ENCODE measurements around the gene TMEM235. TPM values are rescaled to one million over a fixed set of nuclear protein-coding genes. Genes with fewer than 3 reads are reported as not detected.

TMEM235 gene
- total RNA-seq, result not detected in 2 replicates

DNA sequence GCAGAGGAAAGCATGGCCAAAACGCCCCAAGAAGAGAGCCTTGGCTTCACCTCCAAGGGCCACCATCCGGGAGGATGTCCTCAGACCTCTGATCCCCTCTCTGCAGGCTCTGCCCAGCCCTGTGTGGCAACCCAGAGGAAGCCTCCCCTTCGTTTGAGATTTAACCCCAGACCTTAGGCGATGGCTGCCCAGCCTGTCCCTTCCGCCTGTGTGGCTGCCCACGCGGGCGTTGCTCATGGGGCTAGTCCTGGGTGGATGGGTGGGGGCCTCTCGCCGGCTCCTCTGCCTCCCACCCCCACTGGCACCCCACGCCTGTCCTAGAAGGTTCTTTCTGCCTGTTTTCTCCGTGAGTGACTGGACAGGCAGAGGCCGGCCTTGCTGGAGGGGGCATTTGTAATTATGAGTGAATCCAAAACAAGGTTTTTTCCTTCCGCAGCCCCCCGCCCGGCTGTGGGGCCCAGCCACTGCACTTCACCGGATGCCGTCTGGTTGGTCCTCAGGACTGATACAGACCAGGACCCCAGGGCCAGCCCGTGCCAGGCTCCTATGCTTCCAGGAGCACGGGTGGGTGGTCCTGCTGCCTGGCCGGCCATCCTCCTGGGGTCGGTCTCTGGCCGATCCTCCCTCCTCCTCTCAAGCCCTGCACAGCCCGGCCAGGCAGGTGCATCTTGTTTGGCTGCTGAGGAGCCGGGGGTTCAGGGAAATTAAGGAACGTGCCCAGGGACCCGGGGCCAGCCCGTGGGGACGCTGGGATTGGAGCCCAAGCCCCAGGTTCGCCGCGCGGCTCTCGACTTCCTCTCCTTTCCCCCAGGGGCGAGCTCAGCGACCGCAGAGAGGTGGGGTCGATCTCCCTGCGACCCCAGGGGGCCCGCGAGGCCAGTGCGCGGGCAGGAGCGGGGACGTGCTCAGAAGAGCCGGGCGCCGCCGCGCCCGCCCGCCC is at the start of gene TMEM235:
TSS of gene TMEM235 (plus strand) at position 636 of the 940 bp plus-strand sequence. CDS start 393 bp downstream, outside the sequence.

DNA sequence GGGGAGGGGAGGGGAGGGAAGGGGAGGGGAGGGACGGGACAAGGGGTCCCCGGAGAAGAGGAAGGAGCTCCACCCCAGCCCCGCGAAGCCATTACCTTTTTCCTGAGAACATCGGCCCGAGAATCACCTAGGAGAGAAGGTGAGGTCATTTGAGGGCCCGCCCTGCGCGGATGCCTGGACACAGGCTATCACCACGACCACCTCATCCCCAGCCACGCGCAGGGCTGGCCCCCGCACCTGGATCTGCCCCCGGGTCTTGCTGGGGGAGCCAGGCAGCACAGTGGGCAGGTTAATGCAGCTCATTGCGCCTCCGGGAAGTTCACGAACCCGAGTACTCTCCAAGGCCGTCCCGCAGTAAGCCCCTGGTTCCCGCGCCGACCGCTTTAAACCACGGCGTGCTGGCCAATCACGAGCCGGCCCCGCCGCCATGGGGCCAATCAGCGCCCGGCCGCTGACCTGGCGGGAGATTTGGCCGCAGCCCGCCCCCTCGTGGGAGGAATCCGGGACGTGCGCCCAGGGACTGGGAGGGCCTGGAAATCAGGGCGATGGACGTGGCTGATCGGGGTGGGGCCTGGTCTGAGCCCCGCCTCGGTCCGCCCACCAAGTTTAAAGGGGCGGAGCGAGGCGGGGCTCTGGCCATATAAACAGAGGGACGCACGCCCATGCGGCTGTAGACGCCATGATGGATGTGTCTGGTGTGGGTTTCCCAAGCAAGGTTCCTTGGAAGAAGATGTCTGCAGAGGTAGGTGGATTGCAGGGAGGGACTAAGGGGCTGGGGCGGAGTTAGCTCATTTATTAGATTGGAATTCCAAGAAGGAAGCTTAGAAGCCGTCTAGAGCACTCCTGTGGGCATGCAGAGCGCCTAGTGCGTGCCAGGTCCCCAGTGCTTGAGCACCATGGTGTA is 44.5 kb upstream of the TMEM235 start, which contains the start of the genes AFMID and TK1:
TSS of gene AFMID (plus strand) at position 671 of the 904 bp plus-strand sequence. CDS start at position 680, 9 bp downstream.
TSS of gene TK1 (minus strand) at position 361 of the 904 bp plus-strand sequence. CDS start at position 303, 58 bp downstream.

GRCh38 chr17:78214016-78214705 is 17.3 kb upstream of the TMEM235 start, which contains the start of gene BIRC5:
BIRC5 (plus strand) TSS chr17:78214253; CDS start chr17:78214317, 64 bp downstream.

Other genes with a start within 250 kb of the TMEM235 start
- 12.2 and 43.7 TPM in 2 replicates for gene TMC6, start 102.9 kb upstream of the TMEM235 start, total RNA-seq
- gene TMC8, start 100.9 kb upstream of the TMEM235 start, total RNA-seq, result not detected in 2 replicates
- not detected in 2 replicates for gene C17orf99, start 85.2 kb upstream of the TMEM235 start, total RNA-seq
- 7.8 and 21.1 TPM in 2 replicates for gene SYNGR2, start 63.0 kb upstream of the TMEM235 start, total RNA-seq
- gene TK1, start 44.6 kb upstream of the TMEM235 start, total RNA-seq, result 46.7 and 50.5 TPM in 2 replicates
- 59.2 and 80.5 TPM in 2 replicates for gene AFMID, start 44.3 kb upstream of the TMEM235 start, total RNA-seq
- 17.9 and 21.9 TPM in 2 replicates for gene BIRC5, start 17.4 kb upstream of the TMEM235 start, total RNA-seq
- 94.0 and 123 TPM in 2 replicates for gene SOCS3, start 128.4 kb downstream of the TMEM235 start, total RNA-seq
- gene PGS1, start 147.0 kb downstream of the TMEM235 start, total RNA-seq, result 25.3 and 35.2 TPM in 2 replicates